HepG2 (cell line): ENCODE measurements around the gene SLC44A4. TPM values are rescaled to one million over a fixed set of nuclear protein-coding genes. Genes with fewer than 3 reads are reported as not detected.

Experiments
- AHR ChIP-seq: IDR thresholded peaks from 2 replicates; pipeline ENCODE4 v1.6.1; 2018; ENCODE audit warnings: missing genetic modification reagents, missing compliant biosample characterization
- ARID5B ChIP-seq: IDR thresholded peaks from 2 replicates; pipeline ENCODE4 v1.4.0; 2020; ENCODE audit warnings: mild to moderate bottlenecking, missing genetic modification reagents
- CENPX ChIP-seq: sonication (generic); formaldehyde crosslinking; IDR thresholded peaks from 2 replicates; pipeline ENCODE4 v1.9.0; 2021; ENCODE audit warnings: mild to moderate bottlenecking, missing genetic modification reagents, moderate library complexity
- GATAD1 ChIP-seq: IDR thresholded peaks from 2 replicates; pipeline ENCODE4 v1.6.1; 2016; ENCODE audit warnings: missing genetic modification reagents, missing compliant biosample characterization
- HNF4G ChIP-seq, 2 experiments: sonication (generic) in 1 of 2; formaldehyde crosslinking in 1 of 2; IDR thresholded peaks; 2 replicates each; pipeline versions ENCODE4 v1.4.0 to v1.6.1; 2011 to 2020; ENCODE audit warnings: borderline replicate concordance in 2 of 2, low read depth in 2 of 2, mild to moderate bottlenecking in 2 of 2, low read length in 1 of 2, missing genetic modification reagents in 1 of 2, moderate library complexity in 1 of 2
- KLF13 ChIP-seq: sonication (generic); formaldehyde crosslinking; IDR thresholded peaks from 2 replicates; pipeline ENCODE4 v1.4.0; 2020; ENCODE audit warnings: mild to moderate bottlenecking, missing genetic modification reagents
- MED1 ChIP-seq: sonication (generic); formaldehyde crosslinking; IDR thresholded peaks from 2 replicates; pipeline ENCODE4 v1.4.0; 2020; ENCODE audit warnings: missing genetic modification reagents
- NFKB2 ChIP-seq: sonication (generic); formaldehyde crosslinking; IDR thresholded peaks from 2 replicates; pipeline ENCODE4 v1.4.0; 2020; ENCODE audit warnings: missing genetic modification reagents, borderline replicate concordance
- PRDM10 ChIP-seq: sonication (generic); formaldehyde crosslinking; IDR thresholded peaks from 2 replicates; pipeline ENCODE4 v1.4.0; 2020; ENCODE audit warnings: low read depth, missing genetic modification reagents
- RAD51 ChIP-seq: fragments of 450-650 bp; IDR thresholded peaks from 2 replicates; pipeline ENCODE4 v1.6.1; 2016; ENCODE audit warnings: borderline replicate concordance
- RBM39 ChIP-seq: fragments of 200-400 bp; formaldehyde crosslinking; IDR thresholded peaks from one replicate; pipeline ENCODE4 v1.6.1; 2018; ENCODE audit warnings: antibody characterized with exemption, mild to moderate bottlenecking, low read depth, low read length; ENCODE audit not compliant: poor library complexity, severe bottlenecking
- RFXAP ChIP-seq: sonication (generic); formaldehyde crosslinking; IDR thresholded peaks from 2 replicates; pipeline ENCODE4 v1.4.0; 2020; ENCODE audit warnings: missing genetic modification reagents, borderline replicate concordance
- ZBTB3 ChIP-seq: sonication (generic); formaldehyde crosslinking; IDR thresholded peaks from 2 replicates; pipeline ENCODE4 v1.4.0; 2020; ENCODE audit warnings: low read depth, mild to moderate bottlenecking, moderate library complexity, missing genetic modification reagents, borderline replicate concordance
- ZFP1 ChIP-seq: IDR thresholded peaks from 2 replicates; pipeline ENCODE4 v1.6.1; 2016
- ZNF33B ChIP-seq: sonication (generic); formaldehyde crosslinking; IDR thresholded peaks from 2 replicates; pipeline ENCODE4 v1.5.1; 2020; ENCODE audit warnings: mild to moderate bottlenecking, missing genetic modification reagents
- ZNF790 ChIP-seq: sonication (generic); formaldehyde crosslinking; IDR thresholded peaks from 2 replicates; pipeline ENCODE4 v1.8.0; 2022; ENCODE audit warnings: missing genetic modification reagents, mild to moderate bottlenecking, borderline replicate concordance
- polyA plus RNA-seq, 8 experiments: library from polyadenylated mRNA; depleted of rRNA in 3 of 8; stranded (reverse) in 7 of 8; unstranded in 1 of 8; fragments of >200 nt; fragmentation: Illumina TruSeq in 4 of 8; extraction: Trizol in 4 of 8; gene quantifications; 2 replicates each; pipeline versions ENCODE4 v1.2.1 to v1.2.3, GENCODE V29; 2011 to 2016; ENCODE audit warnings: low read depth in 4 of 8, missing spikeins in 1 of 8, mixed read lengths in 1 of 8; ENCODE audit not compliant: insufficient read depth in 1 of 8
- total RNA-seq, 5 experiments: library from RNA; depleted of rRNA; stranded (reverse); fragments of >200 nt; fragmentation: Illumina TruSeq; extraction: Trizol; gene quantifications; 2 replicates each; pipeline ENCODE4 v1.2.3, GENCODE V29; 2016; ENCODE audit warnings: low read depth in 1 of 5
- TF ChIP-seq, protein P1 (sequence below): sonication (generic); formaldehyde crosslinking; conservative IDR thresholded peaks from 2 replicates; pipeline ENCODE4 v1.4.0; 2020; ENCODE audit warnings: mild to moderate bottlenecking, missing genetic modification reagents, moderate library complexity
- TF ChIP-seq, protein P2 (sequence below): sonication (generic); formaldehyde crosslinking; IDR thresholded peaks from 2 replicates; pipeline ENCODE4 v1.5.0; 2020; ENCODE audit warnings: missing genetic modification reagents, mild to moderate bottlenecking, borderline replicate concordance

Gene SLC44A4
- total and polyA plus RNA-seq, 2 of the 13 experiments (the other 11 are each of a cell fraction or from before 2014, with no cell fraction given), result 3.5 to 5.9 TPM

DNA sequence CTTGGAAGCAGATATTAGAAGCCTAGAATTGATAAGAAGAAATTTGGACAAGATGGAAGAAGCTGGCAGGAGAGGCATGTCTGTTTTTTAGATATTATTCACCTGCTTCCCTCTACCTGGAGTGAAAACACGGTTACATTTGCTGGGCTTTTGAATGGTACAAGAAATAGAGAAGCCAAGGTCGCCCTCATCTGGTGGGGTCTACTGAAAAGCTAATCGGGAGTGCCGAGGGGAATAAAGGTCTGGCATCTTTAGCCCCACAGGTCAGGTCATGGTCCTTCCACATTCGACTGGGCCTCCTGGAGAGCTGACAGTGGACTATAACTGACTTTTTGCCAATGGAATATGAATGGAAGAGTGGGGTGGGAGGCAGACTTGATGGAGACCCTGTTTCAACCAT lies 44.1 kb upstream of the SLC44A4 start (continued):
- no peak for TF ChIP-seq PRDM10 (CRISPR knock-in tag)
- TF ChIP-seq KLF13 (CRISPR knock-in tag), result no peak
- TF ChIP-seq NFKB2 (CRISPR knock-in tag), result no peak
- TF ChIP-seq MED1, result 0 out of 2 replicates have a peak, but pooled peaks have one; percentile 32
- no peak for TF ChIP-seq RAD51
- no peak for TF ChIP-seq RFXAP (CRISPR knock-in tag)
- no peak for TF ChIP-seq ZBTB3 (CRISPR knock-in tag)
- no peak for TF ChIP-seq RBM39
- no peak for TF ChIP-seq ZNF790 (CRISPR knock-in tag)
- TF ChIP-seq, protein P1, sequence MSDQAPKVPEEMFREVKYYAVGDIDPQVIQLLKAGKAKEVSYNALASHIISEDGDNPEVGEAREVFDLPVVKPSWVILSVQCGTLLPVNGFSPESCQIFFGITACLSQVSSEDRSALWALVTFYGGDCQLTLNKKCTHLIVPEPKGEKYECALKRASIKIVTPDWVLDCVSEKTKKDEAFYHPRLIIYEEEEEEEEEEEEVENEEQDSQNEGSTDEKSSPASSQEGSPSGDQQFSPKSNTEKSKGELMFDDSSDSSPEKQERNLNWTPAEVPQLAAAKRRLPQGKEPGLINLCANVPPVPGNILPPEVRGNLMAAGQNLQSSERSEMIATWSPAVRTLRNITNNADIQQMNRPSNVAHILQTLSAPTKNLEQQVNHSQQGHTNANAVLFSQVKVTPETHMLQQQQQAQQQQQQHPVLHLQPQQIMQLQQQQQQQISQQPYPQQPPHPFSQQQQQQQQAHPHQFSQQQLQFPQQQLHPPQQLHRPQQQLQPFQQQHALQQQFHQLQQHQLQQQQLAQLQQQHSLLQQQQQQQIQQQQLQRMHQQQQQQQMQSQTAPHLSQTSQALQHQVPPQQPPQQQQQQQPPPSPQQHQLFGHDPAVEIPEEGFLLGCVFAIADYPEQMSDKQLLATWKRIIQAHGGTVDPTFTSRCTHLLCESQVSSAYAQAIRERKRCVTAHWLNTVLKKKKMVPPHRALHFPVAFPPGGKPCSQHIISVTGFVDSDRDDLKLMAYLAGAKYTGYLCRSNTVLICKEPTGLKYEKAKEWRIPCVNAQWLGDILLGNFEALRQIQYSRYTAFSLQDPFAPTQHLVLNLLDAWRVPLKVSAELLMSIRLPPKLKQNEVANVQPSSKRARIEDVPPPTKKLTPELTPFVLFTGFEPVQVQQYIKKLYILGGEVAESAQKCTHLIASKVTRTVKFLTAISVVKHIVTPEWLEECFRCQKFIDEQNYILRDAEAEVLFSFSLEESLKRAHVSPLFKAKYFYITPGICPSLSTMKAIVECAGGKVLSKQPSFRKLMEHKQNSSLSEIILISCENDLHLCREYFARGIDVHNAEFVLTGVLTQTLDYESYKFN, result peak; percentile 38; the same call in 1 of the 2 replicates
- no peak for TF ChIP-seq AHR (CRISPR knock-in tag)
- TF ChIP-seq, protein P2, sequence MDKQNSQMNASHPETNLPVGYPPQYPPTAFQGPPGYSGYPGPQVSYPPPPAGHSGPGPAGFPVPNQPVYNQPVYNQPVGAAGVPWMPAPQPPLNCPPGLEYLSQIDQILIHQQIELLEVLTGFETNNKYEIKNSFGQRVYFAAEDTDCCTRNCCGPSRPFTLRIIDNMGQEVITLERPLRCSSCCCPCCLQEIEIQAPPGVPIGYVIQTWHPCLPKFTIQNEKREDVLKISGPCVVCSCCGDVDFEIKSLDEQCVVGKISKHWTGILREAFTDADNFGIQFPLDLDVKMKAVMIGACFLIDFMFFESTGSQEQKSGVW (CRISPR knock-in tag), result no peak
- TF ChIP-seq ZFP1 (CRISPR knock-in tag), result no peak
- peak; percentile 21; the same call in 1 of the 2 replicates for TF ChIP-seq ARID5B (CRISPR knock-in tag)
- no peak for TF ChIP-seq CENPX (CRISPR knock-in tag)
- TF ChIP-seq ZNF33B (CRISPR knock-in tag), result no peak
- peak; percentile 18; the same call in 1 of the 2 replicates for TF ChIP-seq HNF4G (IDR thresholded peaks at IDR 0.05; ENCODE audit: borderline replicate concordance, low read depth, low read length)
- TF ChIP-seq HNF4G (CRISPR knock-in tag; IDR thresholded peaks at IDR 0.05; ENCODE audit: borderline replicate concordance, low read depth), result no peak
- TF ChIP-seq GATAD1, result no peak
